ENCODE measurements around the gene XYLT1.

The XYLT1 gene

GRCh38 chr16:17460890-17461289 is 9.9 kb downstream of the XYLT1 start:
- TF ChIP-seq CTCF (IDR thresholded peaks at IDR 0.05; ENCODE audit: control insufficient read depth, insufficient read depth, low read depth, low read length, missing control alignments), result no peak
- no peak for DNase-seq (ENCODE audit: low read depth)
- H3K4me3 ChIP-seq (ENCODE audit: control insufficient read depth, low read depth, low read length), result no peak overlapping the region

GRCh38 chr16:17459903-17460521 is 10.7 kb downstream of the XYLT1 start:
- no peak for DNase-seq (ENCODE audit: low read depth)
- no peak for TF ChIP-seq CTCF (IDR thresholded peaks at IDR 0.05; ENCODE audit: control insufficient read depth, insufficient read depth, low read depth, low read length, missing control alignments)
- no peak overlapping the region for H3K4me3 ChIP-seq (ENCODE audit: control insufficient read depth, low read depth, low read length)

- TF ChIP-seq CTCF (IDR thresholded peaks at IDR 0.05; ENCODE audit: control insufficient read depth, insufficient read depth, low read depth, low read length, missing control alignments), result no peak
- no peak overlapping the region for H3K4me3 ChIP-seq (ENCODE audit: control insufficient read depth, low read depth, low read length)
- no peak for DNase-seq (ENCODE audit: low read depth)
These were observed 12.8 kb downstream of the XYLT1 start for GRCh38 chr16:17457997-17458396.

GRCh38 chr16:17457513-17457912 is 13.2 kb downstream of the XYLT1 start:
- no peak for TF ChIP-seq CTCF (IDR thresholded peaks at IDR 0.05; ENCODE audit: control insufficient read depth, insufficient read depth, low read depth, low read length, missing control alignments)
- no peak for DNase-seq (ENCODE audit: low read depth)
- H3K4me3 ChIP-seq (ENCODE audit: control insufficient read depth, low read depth, low read length), result no peak overlapping the region

- DNase-seq (ENCODE audit: low read depth), result no peak
- TF ChIP-seq CTCF (IDR thresholded peaks at IDR 0.05; ENCODE audit: control insufficient read depth, insufficient read depth, low read depth, low read length, missing control alignments), result no peak
- no peak overlapping the region for H3K4me3 ChIP-seq (ENCODE audit: control insufficient read depth, low read depth, low read length)
These were observed 16.5 kb downstream of the XYLT1 start for GRCh38 chr16:17454162-17454730.

GRCh38 chr16:17453364-17454038 is 17.3 kb downstream of the XYLT1 start:
- no peak for TF ChIP-seq CTCF (IDR thresholded peaks at IDR 0.05; ENCODE audit: control insufficient read depth, insufficient read depth, low read depth, low read length, missing control alignments)
- DNase-seq (ENCODE audit: low read depth), result no peak
- no peak overlapping the region for H3K4me3 ChIP-seq (ENCODE audit: control insufficient read depth, low read depth, low read length)
